NCI-H748 (cell line): Measurements from ENCODE around the gene RBM47.
A peak's percentile ranks its signal among the peaks of the same experiment; 100 is the strongest.
"Not testable (repeated sequence)": the region's sequence is repeated elsewhere in the genome, so short reads cannot be mapped to it uniquely, and the experiment has no call there.

ENCODE experiments used
- DNase-seq: peaks from one replicate; lab custom pipeline; 2025; ENCODE audit not compliant: unreplicated experiment; lab: John Stamatoyannopoulos, UW

RBM47 gene

DNA sequence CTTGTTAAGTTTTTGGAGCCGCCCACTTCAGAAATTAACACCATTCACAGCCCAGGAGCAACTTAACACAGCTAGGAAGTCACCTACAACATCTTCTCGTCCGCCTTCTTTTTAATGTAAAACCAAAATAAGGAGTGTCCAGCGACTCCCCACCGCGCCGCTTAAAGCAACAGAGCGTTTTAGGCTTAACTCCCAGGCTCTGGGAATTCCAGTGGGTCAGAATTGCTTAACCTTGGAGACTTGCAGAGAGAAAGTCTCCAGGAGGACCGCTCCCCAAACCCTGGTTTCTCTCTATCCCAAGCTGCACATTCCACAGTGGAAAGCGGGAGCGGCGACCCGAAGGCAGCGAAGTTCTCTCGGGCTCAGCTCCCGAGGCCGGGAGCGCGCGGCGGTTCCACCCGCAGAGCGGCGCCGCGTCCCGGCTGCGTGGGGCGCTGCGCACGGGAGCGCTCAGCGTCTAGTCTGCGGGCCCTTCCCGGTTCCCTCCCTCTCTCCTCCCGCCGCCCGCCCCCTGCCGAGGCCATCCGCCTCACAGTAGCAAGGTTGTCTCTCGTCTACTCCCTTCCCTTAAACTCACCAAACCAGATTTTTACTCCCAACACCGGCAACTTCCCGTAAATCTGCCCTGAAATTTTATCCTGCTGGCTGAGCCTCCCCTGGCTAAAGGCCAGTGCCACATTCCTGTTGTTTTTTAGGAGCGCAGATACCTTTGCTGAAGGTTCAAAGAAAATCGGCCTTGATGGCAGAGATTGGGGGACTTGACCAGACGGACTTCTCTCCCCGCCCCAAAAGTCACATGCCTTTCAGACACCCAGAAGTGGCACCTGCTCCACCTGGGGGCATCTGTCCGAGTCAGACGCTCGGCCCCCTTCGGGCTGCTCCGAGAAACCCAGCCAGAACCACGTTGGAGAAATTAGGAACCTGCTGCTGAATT lies at the start of gene RBM47:
Gene RBM47, minus strand, starts transcription at position 464 of the 934 bp plus-strand sequence. CDS start 190,971 bp downstream, outside the sequence.
- DNase-seq: peak; percentile 63

DNA sequence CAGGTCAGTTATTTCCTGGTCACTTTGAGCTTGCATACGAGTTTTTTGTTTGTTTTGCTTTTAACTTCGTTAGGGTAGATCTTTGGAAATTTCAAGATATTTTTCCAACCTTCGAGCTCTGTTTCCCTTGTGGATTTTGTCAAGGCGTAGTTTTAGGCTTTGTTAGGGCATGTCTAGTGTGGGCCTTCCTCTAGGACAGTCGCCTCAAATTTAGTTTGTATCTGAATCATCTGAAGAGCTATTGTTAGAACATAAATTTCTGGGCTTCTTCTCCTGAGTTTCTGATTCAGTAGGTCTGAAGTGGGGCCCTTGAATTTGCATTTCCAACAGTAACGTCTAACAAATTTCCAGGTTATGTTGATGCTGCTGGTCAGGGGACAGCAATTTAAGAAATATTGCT lies 48.8 kb upstream of the RBM47 start:
- DNase-seq: no peak

DNA sequence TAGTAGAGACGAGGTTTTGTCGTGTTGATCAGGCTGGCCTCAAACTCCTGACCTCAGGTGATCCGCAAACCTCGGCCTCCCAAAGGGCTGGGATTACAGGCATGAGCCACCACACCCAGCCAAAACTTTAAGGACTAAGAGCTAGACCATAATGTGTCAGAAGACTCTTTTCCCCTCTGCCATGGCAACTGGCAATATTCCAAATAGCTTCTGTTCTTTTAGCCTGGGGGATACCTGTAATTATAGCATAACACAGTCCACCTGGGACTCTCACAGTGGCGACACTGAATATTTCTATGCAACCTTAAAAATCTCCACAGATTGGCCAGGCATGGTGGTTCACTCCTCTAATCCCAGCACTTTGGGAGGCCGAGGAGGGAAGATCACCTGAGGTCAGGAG lies 45.5 kb upstream of the RBM47 start:
- DNase-seq: peak; percentile 67

DNA sequence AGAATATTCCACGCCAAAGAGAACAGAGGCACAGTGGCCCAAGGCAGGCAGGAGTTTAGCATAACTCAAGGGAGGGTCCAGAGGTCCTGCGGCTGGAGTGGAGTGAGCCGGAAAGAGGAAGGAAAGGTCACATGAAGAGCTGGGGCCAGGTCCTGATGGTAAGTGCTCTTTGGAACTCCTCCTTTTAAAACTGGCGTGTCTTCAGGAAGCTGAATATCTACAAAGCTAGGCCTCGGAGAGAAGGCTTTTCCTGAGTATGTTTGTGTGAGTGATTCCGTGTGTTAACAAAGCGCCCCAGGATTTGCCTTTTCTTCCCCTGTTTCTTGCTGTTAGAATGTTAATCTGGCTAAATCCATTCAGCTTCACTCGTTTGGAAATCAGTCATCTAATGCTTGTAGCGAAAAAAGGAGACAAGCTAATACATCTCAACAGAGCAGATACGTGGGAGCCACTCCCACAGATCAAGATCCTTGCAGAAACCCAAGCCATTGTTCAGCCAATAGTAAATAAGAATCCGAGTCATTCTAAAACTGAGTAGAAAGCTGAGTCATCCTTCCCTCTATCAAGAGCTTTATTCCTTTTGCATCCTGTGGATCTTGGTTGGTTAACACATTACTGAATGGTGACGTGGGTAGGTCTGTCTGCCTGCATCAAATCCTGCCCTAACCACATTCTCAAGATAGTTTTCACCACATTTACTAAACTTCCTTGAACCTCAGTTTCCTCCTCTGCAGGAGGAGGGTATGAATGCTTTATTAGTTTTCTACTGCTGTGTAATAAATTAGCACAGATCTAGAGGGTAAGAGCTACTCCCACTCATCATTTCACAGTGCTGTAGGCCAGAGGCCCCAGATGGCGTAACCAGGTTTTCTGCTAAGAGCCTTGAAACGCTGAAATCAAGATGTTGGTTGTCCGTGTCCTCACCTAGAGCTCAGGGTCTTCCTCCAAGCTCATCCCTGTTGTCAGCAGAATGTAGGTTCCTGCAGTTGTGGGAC lies 43.2 kb upstream of the RBM47 start:
- no peak for DNase-seq

DNA sequence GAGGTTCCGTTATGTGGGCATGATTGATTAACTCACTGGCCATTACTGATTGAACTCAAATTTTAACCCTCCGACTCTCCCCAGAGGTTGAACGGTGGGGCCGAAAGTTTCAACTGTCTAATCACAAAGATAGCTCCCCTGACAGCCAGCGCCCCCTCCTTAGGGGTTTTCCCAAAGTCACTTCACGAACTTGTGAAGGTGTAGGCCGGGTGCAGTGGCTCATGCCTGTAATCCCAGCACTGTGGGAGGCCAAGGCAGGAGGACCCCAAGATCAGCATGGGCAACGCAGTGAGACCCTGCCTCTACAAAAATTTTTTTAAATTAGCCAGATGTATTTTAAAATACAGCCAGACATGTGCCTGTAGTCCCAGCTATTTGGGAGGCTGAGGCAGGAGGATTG lies 39.8 kb upstream of the RBM47 start:
- DNase-seq: no peak

DNA sequence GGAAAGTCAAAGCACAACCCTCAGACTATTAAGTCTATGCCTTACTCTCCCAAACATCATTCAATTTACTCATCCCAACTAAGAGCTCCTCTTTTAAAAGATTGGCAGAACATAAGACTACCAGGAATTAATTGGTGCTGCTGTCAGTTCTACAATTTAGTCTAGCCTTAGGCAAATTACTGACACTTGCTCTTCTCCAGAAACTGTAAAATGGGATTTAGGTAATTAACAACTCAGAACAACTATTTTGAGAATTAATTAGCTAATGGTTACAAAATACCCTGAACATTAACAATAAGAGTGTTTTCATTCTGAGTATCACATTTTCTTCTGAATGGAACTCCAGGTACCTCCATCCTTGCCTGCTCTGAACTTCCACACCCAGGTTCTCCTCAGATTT lies 36.2 kb upstream of the RBM47 start:
- DNase-seq: no peak

DNA sequence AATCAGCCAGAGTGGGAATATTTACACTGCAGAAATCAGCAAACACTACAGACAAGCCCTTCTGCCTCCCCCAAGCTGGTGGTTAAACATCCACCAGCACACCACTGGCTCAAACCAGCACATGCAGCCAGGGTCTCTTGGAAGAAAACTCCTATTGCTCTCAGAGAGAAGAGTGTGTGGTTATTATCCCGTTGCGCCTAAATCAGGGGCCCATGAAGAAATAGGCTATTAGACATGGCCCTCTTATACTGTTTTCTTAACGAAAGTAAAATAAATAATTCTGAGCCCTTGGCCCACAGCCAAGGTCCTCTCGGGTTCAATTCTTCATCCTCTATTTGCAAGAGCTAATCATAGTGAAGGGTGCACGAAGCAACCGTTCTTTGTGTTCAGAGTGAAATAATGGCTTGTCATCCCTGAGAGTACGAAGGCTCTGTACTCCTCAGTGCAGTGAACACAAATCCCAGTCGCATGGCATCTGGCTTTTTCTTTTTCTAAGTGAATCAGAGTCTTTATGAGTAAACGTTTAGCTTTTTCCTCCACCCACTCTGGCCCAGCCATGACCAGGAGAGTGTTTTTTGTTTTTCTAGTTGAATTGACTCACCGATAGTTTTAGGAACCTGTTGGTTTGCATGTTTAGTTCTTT lies 33.4 kb upstream of the RBM47 start:
- DNase-seq: peak; percentile 96

DNA sequence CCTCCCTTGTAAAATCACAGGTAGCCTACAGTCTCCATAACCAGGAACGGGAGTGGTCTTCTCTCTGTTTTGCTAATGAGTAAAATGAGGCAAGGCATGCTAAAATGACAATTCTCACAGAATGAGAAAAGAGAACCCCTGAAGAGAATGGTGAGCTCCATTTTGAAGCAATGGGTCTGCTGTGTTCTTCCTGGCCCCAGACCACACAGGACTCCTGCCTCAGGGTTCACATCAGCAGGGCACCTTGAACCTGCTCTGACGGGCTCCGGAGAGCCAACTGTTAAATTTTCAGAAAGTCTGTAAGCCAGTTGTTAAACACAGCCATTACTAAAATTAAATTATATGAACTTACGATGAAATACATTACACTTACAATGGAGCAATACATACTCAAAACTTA lies 32.1 kb upstream of the RBM47 start:
- no peak for DNase-seq

DNA sequence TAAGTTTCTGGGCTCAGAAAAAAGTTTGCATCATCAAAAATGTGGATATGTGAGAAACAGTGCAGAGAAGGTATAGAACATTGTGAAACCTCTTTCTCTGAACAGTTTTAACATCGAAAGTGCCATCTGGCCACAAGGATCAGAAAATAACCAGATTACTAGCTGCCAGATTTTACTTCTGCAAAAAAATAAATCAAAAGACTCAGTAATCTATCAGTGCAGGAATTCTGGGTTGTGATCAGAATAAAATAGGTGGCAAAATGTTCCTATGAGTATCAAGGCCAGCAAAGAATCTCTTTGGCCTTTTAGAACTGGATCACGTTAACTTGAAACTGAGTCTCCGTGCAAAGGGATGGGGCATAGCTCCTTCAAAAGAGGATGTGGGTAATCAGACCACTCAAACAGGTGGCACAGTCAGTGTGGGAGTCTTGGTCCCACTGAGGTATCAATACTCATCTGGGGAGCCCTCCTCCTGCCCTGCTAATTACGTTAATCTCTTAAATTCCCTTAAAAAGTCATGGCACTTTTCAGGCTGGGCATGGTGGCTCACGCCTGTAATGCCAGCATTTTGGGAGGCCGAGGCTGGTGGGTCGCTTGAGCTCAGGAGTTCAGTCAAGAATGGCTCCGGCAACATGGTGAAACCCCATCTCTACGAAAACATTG lies 26.7 kb upstream of the RBM47 start:
- DNase-seq: no peak

DNA sequence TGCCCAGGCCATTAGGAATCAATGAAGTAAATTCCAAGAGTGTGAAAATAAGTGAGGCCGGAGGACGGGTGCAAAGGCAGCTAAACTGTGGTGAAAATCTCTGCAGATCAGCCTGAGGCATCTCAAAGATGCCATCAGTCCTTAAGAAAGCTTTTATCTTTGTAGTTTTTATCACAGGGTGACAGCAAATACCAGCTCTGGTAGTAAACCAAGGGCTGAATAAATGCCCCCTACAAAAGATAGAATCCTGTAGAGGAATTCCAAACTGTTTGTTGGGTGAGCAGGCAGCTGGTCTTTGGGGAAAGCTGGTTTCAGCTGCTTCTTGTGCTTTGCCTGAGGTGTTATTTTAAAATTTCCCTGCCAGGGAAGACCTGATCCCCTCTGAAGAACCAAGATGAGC lies 21.6 kb upstream of the RBM47 start:
- DNase-seq: no peak

DNA sequence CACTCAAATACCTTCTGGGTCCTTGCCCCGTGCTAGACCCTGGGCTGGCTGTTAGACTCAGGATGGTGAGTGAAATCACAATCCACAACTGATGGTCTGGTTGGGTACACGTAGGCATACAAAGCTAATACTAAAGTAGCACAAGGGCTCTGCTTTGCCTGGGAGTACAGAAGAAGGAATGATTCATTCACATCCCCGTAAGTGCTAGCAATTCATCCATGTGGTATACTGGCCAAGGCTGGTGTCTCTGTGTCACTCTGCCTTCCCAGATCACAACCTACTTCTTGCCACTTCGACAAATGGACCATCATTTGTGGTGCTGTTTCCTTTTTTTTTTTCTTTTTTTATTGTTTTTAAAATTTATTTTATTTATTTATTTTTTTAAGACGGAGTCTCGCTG lies 19.7 kb upstream of the RBM47 start:
- no peak for DNase-seq

DNA sequence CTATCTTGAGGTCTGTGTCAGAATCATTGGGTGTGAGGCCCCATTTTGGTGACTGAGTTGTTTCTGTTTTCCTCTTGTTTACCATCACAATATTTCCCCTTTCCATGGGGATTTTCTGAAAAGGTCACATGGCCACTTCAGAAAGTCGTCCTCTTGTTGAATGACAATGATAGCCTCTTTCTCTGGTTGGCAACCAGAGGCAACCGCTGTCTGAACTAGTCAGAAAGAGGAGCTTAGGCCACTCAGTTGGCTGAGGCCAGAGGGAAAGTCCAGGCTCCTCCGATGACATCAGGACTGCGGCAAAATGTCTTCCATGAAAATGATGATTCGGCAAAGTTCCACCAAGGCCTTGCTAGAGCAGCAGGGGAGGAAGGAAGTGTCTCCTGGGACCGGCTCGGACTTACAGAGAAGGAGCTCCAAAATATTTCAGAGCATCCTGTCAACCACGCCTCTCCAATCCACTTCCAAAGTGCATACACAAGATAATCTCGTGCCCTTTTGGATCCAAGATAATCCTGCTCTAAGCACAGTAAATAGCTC lies 19.1 kb upstream of the RBM47 start:
- no peak for DNase-seq

DNA sequence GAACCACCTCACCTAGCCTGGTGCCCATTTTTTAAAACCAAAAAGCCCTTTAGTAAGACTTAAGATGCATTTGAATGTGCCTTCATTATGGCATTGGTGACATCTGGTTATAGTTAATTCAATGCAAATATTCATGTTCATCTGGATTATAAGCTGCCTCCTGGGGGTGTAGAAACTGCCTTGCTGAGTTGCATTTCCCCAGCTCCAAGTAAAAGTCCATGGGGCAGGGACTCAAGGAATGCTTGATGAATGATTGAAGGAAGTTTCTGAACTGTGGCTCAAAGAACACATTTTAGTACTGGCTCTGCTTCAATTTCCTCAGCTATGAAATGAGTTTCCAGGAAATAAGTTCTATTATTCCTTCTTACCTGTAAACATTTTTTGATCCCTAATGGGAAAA lies 18.5 kb upstream of the RBM47 start:
- DNase-seq: no peak

DNA sequence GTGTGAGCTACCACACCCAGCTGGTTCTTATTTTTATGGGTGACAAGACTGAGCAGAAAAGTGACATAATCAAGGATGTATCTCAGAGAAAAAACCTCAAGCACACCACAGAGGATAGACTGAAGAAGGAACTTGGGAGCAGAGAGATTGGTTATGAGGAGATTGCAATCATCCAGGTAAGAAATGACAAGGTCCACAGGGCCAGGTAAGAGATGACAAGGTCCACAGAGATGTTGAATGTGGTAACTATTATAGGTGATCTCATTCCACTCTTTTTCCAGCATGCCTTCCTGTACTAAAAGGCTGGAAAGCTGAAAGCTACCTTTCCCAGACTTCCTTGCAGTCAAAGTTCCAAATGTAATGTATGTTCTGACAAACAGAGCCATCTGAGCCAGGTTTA lies 15.9 kb upstream of the RBM47 start:
- DNase-seq: no peak

DNA sequence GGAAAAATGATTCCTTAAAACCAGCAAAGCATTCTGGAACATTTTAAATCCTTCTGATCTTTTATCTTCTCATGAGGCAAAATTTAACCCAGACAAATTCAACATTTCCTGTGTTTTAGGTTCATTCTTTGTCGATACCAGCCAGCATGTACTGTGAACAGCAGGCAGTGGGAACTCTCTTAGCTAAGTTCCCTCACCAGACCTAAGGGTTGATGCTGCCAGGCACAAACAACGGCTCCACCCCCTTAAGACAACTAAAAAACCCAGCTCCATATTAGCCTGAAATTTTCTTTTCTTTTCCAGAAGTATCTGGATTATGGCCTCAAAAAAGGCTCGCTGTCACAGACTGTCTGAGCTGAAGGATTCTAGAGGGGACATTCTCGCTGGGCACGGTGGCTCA lies 2.4 kb upstream of the RBM47 start:
- DNase-seq: no peak

DNA sequence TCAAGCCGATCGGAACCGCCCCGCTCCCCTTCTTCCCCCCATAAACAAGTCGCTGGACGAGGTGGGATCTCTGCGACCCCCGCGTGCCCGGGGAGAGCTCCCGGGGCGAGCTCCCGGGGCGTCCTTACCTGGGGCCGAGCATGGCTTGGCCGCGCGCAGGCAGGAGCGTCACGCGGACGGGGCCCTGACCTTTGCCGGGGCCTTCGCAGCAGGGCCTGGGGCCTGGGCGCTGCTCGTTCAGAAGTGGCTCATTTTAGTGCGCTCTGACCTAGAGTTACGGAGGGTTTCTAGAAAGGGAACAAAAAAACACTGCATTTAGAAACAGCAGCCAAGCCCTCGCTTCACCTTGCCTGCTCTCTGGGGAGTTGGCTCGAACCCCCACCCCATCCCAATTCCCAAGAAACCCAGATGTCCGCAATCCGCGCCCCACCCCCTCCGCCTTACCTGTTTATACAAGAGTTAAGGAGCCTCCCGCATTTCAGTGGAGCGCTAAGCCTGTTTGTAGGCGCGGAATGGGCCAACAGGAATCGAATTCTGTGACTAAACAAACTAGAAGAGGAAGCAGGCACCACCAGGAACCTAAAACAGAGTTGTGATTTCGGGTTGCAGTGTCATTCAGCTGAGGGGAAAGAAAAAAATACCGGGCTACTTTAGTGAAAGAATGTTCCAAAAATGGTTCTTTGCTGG lies 814 bp upstream of the RBM47 start:
- no peak for DNase-seq

DNA sequence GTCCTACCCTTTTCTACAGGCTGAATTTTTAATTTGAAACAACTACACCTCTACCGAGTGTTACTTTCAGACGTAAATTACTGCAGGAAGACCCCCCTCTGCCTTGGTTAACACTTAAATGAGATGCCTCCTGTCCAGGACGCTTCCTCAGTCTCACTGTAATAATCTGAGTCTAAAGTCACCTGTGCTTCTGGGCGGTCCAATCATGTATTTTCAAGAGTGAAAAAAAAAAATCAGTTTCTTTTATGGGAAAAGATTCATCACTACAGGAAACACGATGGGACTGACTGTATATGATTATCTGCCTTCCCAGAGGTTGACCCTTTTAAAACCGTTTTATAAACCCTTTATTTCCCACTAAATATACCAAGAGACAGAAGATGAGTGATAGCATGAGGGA lies 776 bp downstream of the RBM47 start:
- no peak for DNase-seq

DNA sequence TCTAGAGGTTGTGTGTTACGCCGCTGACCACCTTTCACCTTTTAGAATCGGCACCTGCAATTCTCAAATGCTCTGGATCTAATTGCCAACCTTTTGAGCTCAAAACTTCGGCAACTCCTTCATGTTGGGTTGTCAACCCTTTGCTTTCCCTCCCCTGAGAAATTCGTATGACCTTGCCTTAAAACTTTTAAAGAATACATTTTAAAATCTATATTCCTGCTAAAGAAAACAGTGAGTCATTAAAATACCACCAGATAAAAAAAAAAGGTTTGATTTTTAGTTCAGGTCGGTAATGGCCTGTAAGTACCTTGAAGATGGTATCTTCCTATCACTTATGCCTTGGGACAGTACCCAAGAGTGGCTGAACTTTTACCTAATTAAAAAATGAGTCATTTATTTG lies 1.3 kb downstream of the RBM47 start:
- not testable (repeated sequence) for DNase-seq

DNA sequence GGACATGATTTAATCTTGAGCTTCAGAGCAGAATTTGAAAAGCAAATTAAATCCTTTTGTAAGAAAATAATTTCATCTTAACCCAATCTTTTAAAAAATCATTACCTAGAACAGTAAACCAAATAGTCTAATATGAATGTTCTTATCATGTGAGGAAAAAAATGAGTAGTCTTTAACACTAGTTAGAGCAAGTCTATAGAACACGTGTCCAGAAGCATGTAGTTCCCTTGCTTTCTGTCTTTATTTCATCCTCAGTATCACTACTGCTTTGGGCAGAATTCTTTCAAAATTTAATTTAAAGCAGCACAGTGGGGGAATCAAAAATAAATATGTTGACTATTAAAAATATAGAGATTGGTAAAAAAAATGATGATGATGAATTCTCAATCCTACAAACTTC lies 2.1 kb downstream of the RBM47 start:
- DNase-seq: no peak
